PFSK-1 (cell line): ENCODE results near the gene VPS13D.

ENCODE experiments used
- FOXP2 ChIP-seq: optimal IDR thresholded peaks from 2 replicates; pipeline ENCODE3; 2011; ENCODE audit warnings: borderline replicate concordance, control low read depth, inconsistent platforms; ENCODE audit not compliant: insufficient read depth; ENCODE audit errors: extremely low read length, extremely low read depth
- POLR2AphosphoS5 ChIP-seq: IDR thresholded peaks from 2 replicates; pipeline ENCODE4 v1.6.1; 2012; ENCODE audit warnings: low read depth, mild to moderate bottlenecking, control low read depth, low read length, moderate library complexity
- SIN3A ChIP-seq: IDR thresholded peaks from 2 replicates; pipeline ENCODE4 v1.6.1; 2012; ENCODE audit warnings: mild to moderate bottlenecking, low read length, moderate library complexity, borderline replicate concordance; ENCODE audit not compliant: insufficient read depth
- TAF1 ChIP-seq: IDR thresholded peaks from 2 replicates; pipeline ENCODE4 v1.6.1; 2012; ENCODE audit warnings: low read length, control low read depth, borderline replicate concordance; ENCODE audit not compliant: insufficient read depth
- TF ChIP-seq, protein P1 (sequence below), 2 experiments: IDR thresholded peaks; 2 replicates each; pipeline versions ENCODE4 v1.6.1 to v1.8.0; 2011 to 2012; ENCODE audit warnings: low read depth in 2 of 2, low read length in 2 of 2, control low read depth in 1 of 2, inconsistent platforms in 1 of 2, mild to moderate bottlenecking in 1 of 2, moderate library complexity in 1 of 2; ENCODE audit not compliant: insufficient read depth in 1 of 2

VPS13D gene

DNA sequence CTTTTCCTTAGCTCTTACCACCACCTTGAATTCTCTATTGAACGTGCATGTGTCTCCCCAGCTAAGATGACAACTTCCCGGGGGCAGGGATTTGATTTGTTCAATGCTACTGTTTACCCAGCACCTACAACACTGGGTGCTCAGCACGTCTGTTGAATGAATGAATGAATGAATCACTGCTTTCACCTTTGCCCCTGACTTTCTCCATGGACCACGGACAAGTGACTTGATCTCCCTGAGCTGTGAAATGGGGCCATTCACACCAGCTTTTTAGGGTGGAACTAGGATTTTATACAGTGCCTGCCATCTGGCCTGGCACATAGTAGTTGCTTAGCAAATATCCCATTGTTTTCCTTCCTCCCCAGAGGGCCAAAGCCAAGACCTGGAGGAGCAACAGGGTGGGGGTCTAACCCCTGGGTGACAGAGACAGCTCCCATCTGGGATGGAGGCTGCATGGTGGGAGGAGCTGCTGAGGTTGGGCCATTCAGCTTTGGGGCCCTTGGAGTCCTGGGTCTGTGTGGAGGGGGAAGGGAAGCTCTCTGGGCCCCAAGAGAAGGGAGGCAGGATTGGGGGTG is 47.3 kb upstream of the VPS13D start:
- TF ChIP-seq TAF1 (no peak), POLR2AphosphoS5 (no peak), FOXP2 (no peak), SIN3A (no peak)
- TF ChIP-seq, protein P1, sequence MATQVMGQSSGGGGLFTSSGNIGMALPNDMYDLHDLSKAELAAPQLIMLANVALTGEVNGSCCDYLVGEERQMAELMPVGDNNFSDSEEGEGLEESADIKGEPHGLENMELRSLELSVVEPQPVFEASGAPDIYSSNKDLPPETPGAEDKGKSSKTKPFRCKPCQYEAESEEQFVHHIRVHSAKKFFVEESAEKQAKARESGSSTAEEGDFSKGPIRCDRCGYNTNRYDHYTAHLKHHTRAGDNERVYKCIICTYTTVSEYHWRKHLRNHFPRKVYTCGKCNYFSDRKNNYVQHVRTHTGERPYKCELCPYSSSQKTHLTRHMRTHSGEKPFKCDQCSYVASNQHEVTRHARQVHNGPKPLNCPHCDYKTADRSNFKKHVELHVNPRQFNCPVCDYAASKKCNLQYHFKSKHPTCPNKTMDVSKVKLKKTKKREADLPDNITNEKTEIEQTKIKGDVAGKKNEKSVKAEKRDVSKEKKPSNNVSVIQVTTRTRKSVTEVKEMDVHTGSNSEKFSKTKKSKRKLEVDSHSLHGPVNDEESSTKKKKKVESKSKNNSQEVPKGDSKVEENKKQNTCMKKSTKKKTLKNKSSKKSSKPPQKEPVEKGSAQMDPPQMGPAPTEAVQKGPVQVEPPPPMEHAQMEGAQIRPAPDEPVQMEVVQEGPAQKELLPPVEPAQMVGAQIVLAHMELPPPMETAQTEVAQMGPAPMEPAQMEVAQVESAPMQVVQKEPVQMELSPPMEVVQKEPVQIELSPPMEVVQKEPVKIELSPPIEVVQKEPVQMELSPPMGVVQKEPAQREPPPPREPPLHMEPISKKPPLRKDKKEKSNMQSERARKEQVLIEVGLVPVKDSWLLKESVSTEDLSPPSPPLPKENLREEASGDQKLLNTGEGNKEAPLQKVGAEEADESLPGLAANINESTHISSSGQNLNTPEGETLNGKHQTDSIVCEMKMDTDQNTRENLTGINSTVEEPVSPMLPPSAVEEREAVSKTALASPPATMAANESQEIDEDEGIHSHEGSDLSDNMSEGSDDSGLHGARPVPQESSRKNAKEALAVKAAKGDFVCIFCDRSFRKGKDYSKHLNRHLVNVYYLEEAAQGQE (IDR thresholded peaks at IDR 0.05; ENCODE audit: insufficient read depth in 1 of 2, low read depth in 2 of 2, low read length in 2 of 2) = no peak

DNA sequence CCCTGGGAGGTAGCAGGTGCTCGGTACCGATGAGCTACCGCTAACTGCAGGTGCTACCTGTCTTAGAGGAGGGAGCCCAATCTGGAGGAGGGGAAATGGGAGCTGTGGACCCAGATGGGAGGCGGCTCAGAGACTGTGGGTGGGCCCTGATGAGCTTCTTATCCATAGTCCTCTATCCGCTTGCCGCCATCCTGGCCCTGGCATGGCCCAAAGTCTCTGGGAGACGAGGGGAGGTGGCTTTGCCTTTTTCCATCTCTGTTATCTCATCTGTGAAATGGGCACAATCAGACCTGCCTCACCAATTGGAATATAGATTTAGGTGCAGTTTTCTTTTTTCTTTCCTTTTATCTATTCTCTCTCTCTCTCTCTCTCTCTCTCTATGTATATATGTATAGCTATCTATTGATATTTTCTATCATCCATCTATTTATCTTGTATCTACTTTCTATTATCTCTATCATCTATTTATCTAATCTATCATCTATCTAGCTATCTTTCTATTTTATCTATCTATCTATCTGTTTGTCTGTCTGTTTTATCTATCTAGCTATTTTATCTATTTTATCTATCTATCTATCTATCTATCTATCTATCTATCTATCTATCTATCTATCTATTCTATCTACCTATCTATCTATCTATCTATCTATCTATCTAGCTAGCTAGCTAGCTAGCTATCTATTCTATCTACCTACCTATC is 46.6 kb upstream of the VPS13D start:
- TF ChIP-seq SIN3A (no peak), POLR2AphosphoS5 (no peak), TAF1 (no peak), FOXP2 (no peak)
- TF ChIP-seq, protein P1 (IDR thresholded peaks at IDR 0.05; ENCODE audit: insufficient read depth in 1 of 2, low read depth in 2 of 2, low read length in 2 of 2) = no peak

DNA sequence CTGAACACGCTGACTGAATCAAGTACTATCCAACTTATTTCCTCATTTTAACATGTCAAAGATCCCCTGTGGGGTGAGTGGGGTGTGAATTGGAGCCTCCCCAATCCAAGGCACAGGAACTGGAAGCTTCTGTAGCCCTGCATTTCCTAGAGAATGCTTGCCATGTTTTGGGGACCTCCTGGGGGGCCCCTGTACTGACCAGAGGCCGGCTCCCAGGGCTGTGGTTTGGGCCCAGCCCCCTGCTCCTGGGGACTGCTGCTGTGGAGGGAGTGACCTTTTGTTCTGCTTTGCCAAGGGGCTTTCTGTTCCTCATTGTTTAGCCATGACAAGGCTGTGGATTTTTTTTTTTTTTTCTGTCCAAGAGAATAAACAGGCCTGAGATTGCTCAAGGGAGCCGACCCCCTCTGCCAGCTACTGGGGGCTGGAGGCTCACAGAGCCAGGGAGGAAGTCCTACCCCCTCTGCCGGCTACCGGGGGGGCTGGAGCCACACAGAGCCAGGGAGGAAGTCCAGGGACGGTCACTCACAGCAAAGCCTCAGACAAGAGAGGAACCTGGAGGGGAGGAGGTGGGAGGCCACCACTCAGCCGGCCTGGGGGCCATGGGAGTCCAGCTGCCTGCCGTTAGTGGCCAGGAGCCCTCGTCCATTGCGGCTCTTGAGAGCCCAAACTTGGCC is 45.7 kb upstream of the VPS13D start:
- TF ChIP-seq TAF1 (no peak), FOXP2 (no peak), SIN3A (no peak), POLR2AphosphoS5 (no peak)
- TF ChIP-seq, protein P1 (IDR thresholded peaks at IDR 0.05; ENCODE audit: insufficient read depth in 1 of 2, low read depth in 2 of 2, low read length in 2 of 2) = no peak

DNA sequence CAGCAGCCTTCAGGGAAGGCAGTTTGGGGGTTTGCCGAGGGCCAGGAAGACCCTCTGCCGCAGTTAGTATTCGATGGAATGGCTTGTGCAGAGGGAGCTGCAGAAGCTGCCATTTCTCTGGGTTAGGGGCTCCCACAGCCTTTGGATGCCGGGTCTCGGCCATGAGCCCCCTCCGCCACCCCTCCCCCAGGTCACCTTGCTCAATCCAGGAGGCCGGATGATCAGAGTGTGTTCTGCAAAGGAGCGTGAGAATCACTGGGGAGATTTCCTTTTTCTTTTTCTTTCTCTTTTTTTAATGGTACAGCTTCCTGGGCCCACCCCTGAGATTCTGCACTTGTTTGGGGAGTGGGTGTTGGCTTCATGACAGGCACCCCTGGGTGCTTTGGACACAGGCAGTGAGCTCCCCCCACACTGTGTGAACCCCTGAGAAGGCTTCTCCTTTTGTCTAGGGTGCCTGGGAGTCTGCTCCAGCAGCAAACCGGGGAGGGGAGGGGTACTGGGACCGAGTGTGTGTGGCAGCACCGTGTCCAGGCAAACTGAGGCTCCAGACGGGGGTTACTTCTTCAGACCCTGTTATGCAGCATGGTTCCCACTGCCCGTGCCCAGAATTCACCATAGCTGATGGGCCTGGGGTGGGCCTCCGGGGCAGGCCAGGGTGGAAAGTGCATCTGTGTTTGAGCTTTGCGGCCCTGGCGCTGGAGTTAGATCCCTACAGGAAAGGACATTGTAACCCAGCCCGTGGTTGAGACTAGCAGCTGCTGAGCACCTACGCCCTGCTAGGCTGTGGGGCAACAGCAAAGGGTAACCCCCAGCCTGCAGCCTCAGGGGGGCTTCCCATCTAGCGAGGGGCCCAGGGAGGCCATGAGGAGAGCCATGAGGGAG is 44.6 kb upstream of the VPS13D start:
- TF ChIP-seq POLR2AphosphoS5 = no peak
- TF ChIP-seq, protein P1 (IDR thresholded peaks at IDR 0.05; ENCODE audit: insufficient read depth in 1 of 2, low read depth in 2 of 2, low read length in 2 of 2) = no peak
- TF ChIP-seq TAF1 = no peak
- no peak for TF ChIP-seq FOXP2
- no peak for TF ChIP-seq SIN3A
